Activated CD8-positive, alpha-beta T cell treated with anti-CD3 and anti-CD28 coated beads for 36 hours (primary cell): ENCODE data around the gene VSIG2. TPM values are rescaled to one million over a fixed set of nuclear protein-coding genes. Genes with fewer than 3 reads are reported as not detected.

ENCODE experiments used
- ATAC-seq: fragments of 200-7000 bp; cut with Tn5 transposase; one replicate; pipeline ENCODE4 v1.10.0; 2021; ENCODE audit warnings: mild to moderate bottlenecking, moderate library complexity
- CTCF ChIA-PET: fragments of 350-600 bp; sonication (Branson Sonifier 250); formaldehyde crosslinking; loops from one replicate; lab custom pipeline; 2021; ENCODE audit warnings: antibody characterized with exemption; lab: Charles Lee
- POLR2A ChIA-PET: fragments of 350-600 bp; sonication (Branson Sonifier 250); formaldehyde crosslinking; loops from one replicate; lab custom pipeline; 2021; ENCODE audit warnings: antibody characterized with exemption; lab: Charles Lee
- DNase-seq: peaks from one replicate; pipeline ENCODE4 v3.0.0-alpha.2; 2020
- H3K27ac Mint-ChIP-seq: one replicate; pipeline ENCODE4 v1.8.0; 2021; ENCODE audit warnings: mild to moderate bottlenecking, mixed read lengths
- H3K27me3 Mint-ChIP-seq: one replicate; pipeline ENCODE4 v1.8.0; 2021; ENCODE audit warnings: mixed read lengths
- H3K36me3 Mint-ChIP-seq: one replicate; pipeline ENCODE4 v1.8.0; 2021; ENCODE audit warnings: low read depth, mixed read lengths
- H3K4me1 Mint-ChIP-seq: one replicate; pipeline ENCODE4 v1.8.0; 2021; ENCODE audit warnings: low read depth, mixed read lengths
- H3K4me3 Mint-ChIP-seq: one replicate; pipeline ENCODE4 v1.8.0; 2021; ENCODE audit warnings: mild to moderate bottlenecking, moderate library complexity, mixed read lengths
- H3K9me3 Mint-ChIP-seq: one replicate; pipeline ENCODE4 v1.8.0; 2021; ENCODE audit warnings: mixed read lengths
- CTCF ChIP-seq: fragments of 200-600 bp; IDR thresholded peaks from one replicate; pipeline ENCODE4 v1.8.0; 2022; ENCODE audit warnings: antibody characterized with exemption, mild to moderate bottlenecking
- intact Hi-C: fragments of 100-400 bp; cut with micrococcal nuclease; formaldehyde crosslinking; loops from one replicate; pipeline ENCODE4 v1.10.0; 2022
- total RNA-seq, 2 experiments: library from RNA; stranded (reverse); gene quantifications; one replicate each; pipeline ENCODE4 v1.2.3, GENCODE V29; 2021

VSIG2 gene
- total RNA-seq, 2 experiments from 2014 or later = 0.32 TPM; not detected in 1

- CTCF ChIA-PET = interaction anchor here (1.0 to 7.2 kb wide), 8 partner anchors 9 to 115 kb away, joined by 3 to 92 read pairs (median 14); partner anchors contain the start of genes SIAE and SPA17
- Mint-ChIP-seq H3K4me1 (peaks cover 24% of the 10 kb centered on the region), H3K27ac (no peak overlapping the region), H3K9me3 (no peaks in the 10 kb centered on the region), H3K27me3 (peaks cover 43% of the 10 kb centered on the region), H3K36me3 (no peaks in the 10 kb centered on the region), H3K4me3 (peak overlapping the region; percentile 10)
- ATAC-seq = no peak
- intact Hi-C loops = loop anchor here (2.0 to 5.0 kb wide), 3 partner anchors 14 to 76 kb away; no protein-coding TSS in a partner anchor
- no peak for TF ChIP-seq CTCF
- POLR2A ChIA-PET = interaction anchor here (1.0 kb wide), 1 partner anchor 32 kb away, joined by 3 read pairs; no protein-coding TSS in a partner anchor
- no peak for DNase-seq
Measured at GRCh38 chr11:124760806-124761205, 8.8 kb upstream of the VSIG2 start.

GRCh38 chr11:124760205-124760652, 8.2 kb upstream of the VSIG2 start:
- peaks cover 24% of the 10 kb centered on the region for H3K4me1 Mint-ChIP-seq
- no peak overlapping the region for H3K27ac Mint-ChIP-seq
- CTCF ChIA-PET = interaction anchor here (1.4 to 7.2 kb wide), 6 partner anchors 10 to 106 kb away, joined by 3 to 92 read pairs (median 12); no protein-coding TSS in a partner anchor
- no peak for DNase-seq
- no peaks in the 10 kb centered on the region for H3K9me3 Mint-ChIP-seq
- peaks cover 43% of the 10 kb centered on the region for H3K27me3 Mint-ChIP-seq
- peak overlapping the region; percentile 32 for H3K4me3 Mint-ChIP-seq
- TF ChIP-seq CTCF = no peak
- no peaks in the 10 kb centered on the region for H3K36me3 Mint-ChIP-seq
- intact Hi-C loops = loop anchor here (2.0 to 5.0 kb wide), 3 partner anchors 13 to 77 kb away; no protein-coding TSS in a partner anchor
- POLR2A ChIA-PET = interaction anchor here (1.0 kb wide), 1 partner anchor 32 kb away, joined by 3 read pairs; no protein-coding TSS in a partner anchor
- ATAC-seq = no peak

- POLR2A ChIA-PET = interaction anchor here (1.1 to 1.2 kb wide), 2 partner anchors 11 to 86 kb away, joined by 3 to 4 read pairs; partner anchors contain the start of genes SIAE and SPA17
- ATAC-seq = no peak
- TF ChIP-seq CTCF = no peak
- Mint-ChIP-seq H3K27me3 (peaks cover 43% of the 10 kb centered on the region), H3K36me3 (no peaks in the 10 kb centered on the region), H3K4me3 (peak overlapping the region; percentile 32), H3K4me1 (peaks cover 24% of the 10 kb centered on the region), H3K27ac (no peak overlapping the region), H3K9me3 (no peaks in the 10 kb centered on the region)
- intact Hi-C loops = loop anchor here (2.0 to 5.0 kb wide), 3 partner anchors 13 to 78 kb away; no protein-coding TSS in a partner anchor
- CTCF ChIA-PET = interaction anchor here (1.1 to 5.9 kb wide), 10 partner anchors 10 to 106 kb away, joined by 3 to 77 read pairs (median 5); partner anchors contain the start of gene NRGN
- no peak for DNase-seq
Measured at GRCh38 chr11:124759266-124760204, 7.5 kb upstream of the VSIG2 start.

- peak; percentile 85 for TF ChIP-seq CTCF
Measured at GRCh38 chr11:124758355-124759265, 6.6 kb upstream of the VSIG2 start.

More at GRCh38 chr11:124758355-124759265, 6.6 kb upstream of the VSIG2 start:
- ATAC-seq = peak; percentile 81
- DNase-seq = peak; percentile 78
- no peaks in the 10 kb centered on the region for H3K9me3 Mint-ChIP-seq
- CTCF ChIA-PET = interaction anchor here (0.6 to 5.9 kb wide), 19 partner anchors 10 to 125 kb away, joined by 3 to 77 read pairs (median 4); partner anchors contain the start of genes MSANTD2, NRGN, SIAE and SPA17
- H3K27me3 Mint-ChIP-seq = peaks cover 43% of the 10 kb centered on the region
- peak overlapping the region; percentile 62 for H3K4me3 Mint-ChIP-seq
- H3K4me1 Mint-ChIP-seq = peaks cover 24% of the 10 kb centered on the region
- no peaks in the 10 kb centered on the region for H3K36me3 Mint-ChIP-seq
- intact Hi-C loops = no loop called here
- POLR2A ChIA-PET = interaction anchor here (0.8 to 1.3 kb wide), 5 partner anchors 9 to 85 kb away, joined by 3 to 4 read pairs (median 3); partner anchors contain the start of genes NRGN, SIAE and SPA17
- no peak overlapping the region for H3K27ac Mint-ChIP-seq
